HepG2 (cell line): ENCODE data around the gene SLC22A7. TPM values are rescaled to one million over a fixed set of nuclear protein-coding genes. Genes with fewer than 3 reads are reported as not detected.

ENCODE experiments used
- ETV6 ChIP-seq: sonication (generic); formaldehyde crosslinking; conservative IDR thresholded peaks from 2 replicates; pipeline ENCODE4 v1.4.0; 2020; ENCODE audit warnings: missing genetic modification reagents
- FOXA1 ChIP-seq, 2 experiments: fragments of 450-650 bp in 1 of 2; sonication (generic) in 1 of 2; formaldehyde crosslinking in 1 of 2; IDR thresholded peaks; 2 replicates each; pipeline versions ENCODE4 v1.4.0 to v1.6.1; 2016 to 2020; ENCODE audit warnings: missing genetic modification reagents in 1 of 2
- FOXK2 ChIP-seq: fragments of 450-650 bp; IDR thresholded peaks from 2 replicates; pipeline ENCODE4 v1.6.1; 2016
- FOXM1 ChIP-seq: sonication (generic); formaldehyde crosslinking; IDR thresholded peaks from 2 replicates; pipeline ENCODE4 v1.5.0; 2020; ENCODE audit warnings: missing genetic modification reagents
- GABPA ChIP-seq, 2 experiments: IDR thresholded peaks; 2 replicates each; pipeline ENCODE4 v1.6.1; 2011 to 2016; ENCODE audit warnings: low read depth in 2 of 2, low read length in 1 of 2, missing biosample characterization in 1 of 2, missing genetic modification characterization in 1 of 2
- GLI4 ChIP-seq: sonication (generic); formaldehyde crosslinking; IDR thresholded peaks from 2 replicates; pipeline ENCODE4 v1.5.1; 2020; ENCODE audit warnings: missing genetic modification reagents, mild to moderate bottlenecking, moderate library complexity, borderline replicate concordance
- PCBP1 ChIP-seq: fragments of 200-400 bp; formaldehyde crosslinking; IDR thresholded peaks from 2 replicates; pipeline ENCODE4 v1.6.1; 2017; ENCODE audit warnings: mild to moderate bottlenecking, low read depth, low read length, borderline replicate concordance
- TAF15 ChIP-seq: fragments of 200-400 bp; formaldehyde crosslinking; IDR thresholded peaks from one replicate; pipeline ENCODE4 v1.6.1; 2018; ENCODE audit warnings: mild to moderate bottlenecking, low read depth, low read length; ENCODE audit not compliant: poor library complexity, severe bottlenecking
- ZBTB8A ChIP-seq: sonication (generic); formaldehyde crosslinking; IDR thresholded peaks from 2 replicates; pipeline ENCODE4 v1.4.0; 2020; ENCODE audit warnings: mild to moderate bottlenecking, low read depth, missing genetic modification reagents, borderline replicate concordance
- ZFP36L1 ChIP-seq: sonication (generic); formaldehyde crosslinking; IDR thresholded peaks from 2 replicates; pipeline ENCODE4 v1.8.0; 2022; ENCODE audit warnings: mild to moderate bottlenecking, missing genetic modification reagents, moderate library complexity
- ZNF446 ChIP-seq: sonication (generic); formaldehyde crosslinking; IDR thresholded peaks from 2 replicates; pipeline ENCODE4 v1.5.0; 2020; ENCODE audit warnings: mild to moderate bottlenecking, missing genetic modification reagents
- ZNF468 ChIP-seq: sonication (generic); formaldehyde crosslinking; IDR thresholded peaks from 2 replicates; pipeline ENCODE4 v1.8.0; 2022; ENCODE audit warnings: mild to moderate bottlenecking, moderate library complexity, missing genetic modification reagents
- ZNF484 ChIP-seq: sonication (generic); formaldehyde crosslinking; IDR thresholded peaks from 2 replicates; pipeline ENCODE4 v1.5.1; 2020; ENCODE audit warnings: mild to moderate bottlenecking, low read depth, missing genetic modification reagents, borderline replicate concordance
- ZNF660 ChIP-seq: sonication (generic); formaldehyde crosslinking; IDR thresholded peaks from 2 replicates; pipeline ENCODE4 v1.5.1; 2020; ENCODE audit warnings: mild to moderate bottlenecking, low read depth, missing genetic modification reagents, borderline replicate concordance
- polyA plus RNA-seq, 8 experiments: library from polyadenylated mRNA; depleted of rRNA in 3 of 8; stranded (reverse) in 7 of 8; unstranded in 1 of 8; fragments of >200 nt; fragmentation: Illumina TruSeq in 4 of 8; extraction: Trizol in 4 of 8; gene quantifications; 2 replicates each; pipeline versions ENCODE4 v1.2.1 to v1.2.3, GENCODE V29; 2011 to 2016; ENCODE audit warnings: low read depth in 4 of 8, missing spikeins in 1 of 8, mixed read lengths in 1 of 8; ENCODE audit not compliant: insufficient read depth in 1 of 8
- total RNA-seq, 5 experiments: library from RNA; depleted of rRNA; stranded (reverse); fragments of >200 nt; fragmentation: Illumina TruSeq; extraction: Trizol; gene quantifications; 2 replicates each; pipeline ENCODE4 v1.2.3, GENCODE V29; 2016; ENCODE audit warnings: low read depth in 1 of 5
- TF ChIP-seq, protein P1 (sequence below): fragments of 450-650 bp; IDR thresholded peaks from 2 replicates; pipeline ENCODE4 v1.6.1; 2017
- TF ChIP-seq, protein P2 (sequence below): sonication (generic); formaldehyde crosslinking; IDR thresholded peaks from 2 replicates; pipeline ENCODE4 v1.4.0; 2020; ENCODE audit warnings: missing genetic modification reagents, borderline replicate concordance
- TF ChIP-seq, protein P3 (sequence below): sonication (generic); formaldehyde crosslinking; IDR thresholded peaks from 2 replicates; pipeline ENCODE4 v1.4.0; 2020; ENCODE audit warnings: mild to moderate bottlenecking, missing genetic modification reagents

SLC22A7 gene
- total and polyA plus RNA-seq, 2 of the 13 experiments (the other 11 are each of a cell fraction or from before 2014, with no cell fraction given): 5.3 to 22.6 TPM

DNA sequence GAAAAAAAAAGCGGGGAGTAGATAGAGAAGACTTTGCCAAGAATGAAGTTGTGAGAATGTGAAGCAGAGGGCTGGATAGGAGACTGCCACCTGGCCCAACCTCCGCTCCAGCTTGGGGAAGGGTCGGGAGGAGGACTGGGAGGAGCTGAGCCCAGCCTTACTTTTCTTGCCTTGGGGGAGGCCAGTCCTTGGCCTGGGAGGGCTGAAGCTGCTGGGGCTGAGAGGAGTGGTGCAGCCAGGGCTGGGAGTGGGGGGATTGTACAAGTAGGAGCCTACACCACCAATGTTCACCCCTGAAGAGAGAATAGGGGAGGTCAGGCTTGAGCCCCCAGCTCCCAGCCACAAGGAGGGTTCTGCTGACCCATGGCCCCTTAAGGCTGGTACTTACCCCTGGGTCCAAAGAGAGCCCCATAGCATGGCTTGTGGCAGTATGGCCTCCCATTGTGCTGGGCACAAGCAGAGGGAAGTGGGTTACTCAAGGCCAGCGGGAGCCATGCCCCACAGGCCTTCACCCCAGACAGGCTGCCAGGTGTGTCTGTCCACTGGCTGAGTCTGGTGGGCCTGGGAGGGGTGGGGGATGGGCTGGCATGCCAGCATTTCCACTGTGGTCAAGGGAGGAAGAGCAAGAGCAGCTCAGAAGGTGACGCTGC is 9.5 kb downstream of the SLC22A7 start (continued):
- TF ChIP-seq FOXA1 (IDR thresholded peaks at IDR 0.05) (no peak), FOXA1 (CRISPR knock-in tag; IDR thresholded peaks at IDR 0.05) (no peak), ZNF468 (CRISPR knock-in tag) (0 out of 2 replicates have a peak, but pooled peaks have one; percentile 49), PCBP1 (0 out of 2 replicates have a peak, but pooled peaks have one; percentile 39), ZNF660 (CRISPR knock-in tag) (no peak), ETV6 (CRISPR knock-in tag) (no peak), ZFP36L1 (peak; percentile 43; the same call in 1 of the 2 replicates), ZNF484 (CRISPR knock-in tag) (no peak), FOXM1 (CRISPR knock-in tag) (no peak), GLI4 (no peak), FOXK2 (no peak), TAF15 (no peak), ZNF446 (CRISPR knock-in tag) (no peak), GABPA (IDR thresholded peaks at IDR 0.05; ENCODE audit: low read depth, low read length) (no peak), GABPA (CRISPR knock-in tag; IDR thresholded peaks at IDR 0.05; ENCODE audit: low read depth) (no peak), ZBTB8A (CRISPR knock-in tag) (no peak)
- TF ChIP-seq, protein P1, sequence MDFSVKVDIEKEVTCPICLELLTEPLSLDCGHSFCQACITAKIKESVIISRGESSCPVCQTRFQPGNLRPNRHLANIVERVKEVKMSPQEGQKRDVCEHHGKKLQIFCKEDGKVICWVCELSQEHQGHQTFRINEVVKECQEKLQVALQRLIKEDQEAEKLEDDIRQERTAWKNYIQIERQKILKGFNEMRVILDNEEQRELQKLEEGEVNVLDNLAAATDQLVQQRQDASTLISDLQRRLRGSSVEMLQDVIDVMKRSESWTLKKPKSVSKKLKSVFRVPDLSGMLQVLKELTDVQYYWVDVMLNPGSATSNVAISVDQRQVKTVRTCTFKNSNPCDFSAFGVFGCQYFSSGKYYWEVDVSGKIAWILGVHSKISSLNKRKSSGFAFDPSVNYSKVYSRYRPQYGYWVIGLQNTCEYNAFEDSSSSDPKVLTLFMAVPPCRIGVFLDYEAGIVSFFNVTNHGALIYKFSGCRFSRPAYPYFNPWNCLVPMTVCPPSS: no peak
- TF ChIP-seq, protein P2, sequence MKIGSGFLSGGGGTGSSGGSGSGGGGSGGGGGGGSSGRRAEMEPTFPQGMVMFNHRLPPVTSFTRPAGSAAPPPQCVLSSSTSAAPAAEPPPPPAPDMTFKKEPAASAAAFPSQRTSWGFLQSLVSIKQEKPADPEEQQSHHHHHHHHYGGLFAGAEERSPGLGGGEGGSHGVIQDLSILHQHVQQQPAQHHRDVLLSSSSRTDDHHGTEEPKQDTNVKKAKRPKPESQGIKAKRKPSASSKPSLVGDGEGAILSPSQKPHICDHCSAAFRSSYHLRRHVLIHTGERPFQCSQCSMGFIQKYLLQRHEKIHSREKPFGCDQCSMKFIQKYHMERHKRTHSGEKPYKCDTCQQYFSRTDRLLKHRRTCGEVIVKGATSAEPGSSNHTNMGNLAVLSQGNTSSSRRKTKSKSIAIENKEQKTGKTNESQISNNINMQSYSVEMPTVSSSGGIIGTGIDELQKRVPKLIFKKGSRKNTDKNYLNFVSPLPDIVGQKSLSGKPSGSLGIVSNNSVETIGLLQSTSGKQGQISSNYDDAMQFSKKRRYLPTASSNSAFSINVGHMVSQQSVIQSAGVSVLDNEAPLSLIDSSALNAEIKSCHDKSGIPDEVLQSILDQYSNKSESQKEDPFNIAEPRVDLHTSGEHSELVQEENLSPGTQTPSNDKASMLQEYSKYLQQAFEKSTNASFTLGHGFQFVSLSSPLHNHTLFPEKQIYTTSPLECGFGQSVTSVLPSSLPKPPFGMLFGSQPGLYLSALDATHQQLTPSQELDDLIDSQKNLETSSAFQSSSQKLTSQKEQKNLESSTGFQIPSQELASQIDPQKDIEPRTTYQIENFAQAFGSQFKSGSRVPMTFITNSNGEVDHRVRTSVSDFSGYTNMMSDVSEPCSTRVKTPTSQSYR: peak; percentile 49; the same call in 1 of the 2 replicates
- TF ChIP-seq, protein P3, sequence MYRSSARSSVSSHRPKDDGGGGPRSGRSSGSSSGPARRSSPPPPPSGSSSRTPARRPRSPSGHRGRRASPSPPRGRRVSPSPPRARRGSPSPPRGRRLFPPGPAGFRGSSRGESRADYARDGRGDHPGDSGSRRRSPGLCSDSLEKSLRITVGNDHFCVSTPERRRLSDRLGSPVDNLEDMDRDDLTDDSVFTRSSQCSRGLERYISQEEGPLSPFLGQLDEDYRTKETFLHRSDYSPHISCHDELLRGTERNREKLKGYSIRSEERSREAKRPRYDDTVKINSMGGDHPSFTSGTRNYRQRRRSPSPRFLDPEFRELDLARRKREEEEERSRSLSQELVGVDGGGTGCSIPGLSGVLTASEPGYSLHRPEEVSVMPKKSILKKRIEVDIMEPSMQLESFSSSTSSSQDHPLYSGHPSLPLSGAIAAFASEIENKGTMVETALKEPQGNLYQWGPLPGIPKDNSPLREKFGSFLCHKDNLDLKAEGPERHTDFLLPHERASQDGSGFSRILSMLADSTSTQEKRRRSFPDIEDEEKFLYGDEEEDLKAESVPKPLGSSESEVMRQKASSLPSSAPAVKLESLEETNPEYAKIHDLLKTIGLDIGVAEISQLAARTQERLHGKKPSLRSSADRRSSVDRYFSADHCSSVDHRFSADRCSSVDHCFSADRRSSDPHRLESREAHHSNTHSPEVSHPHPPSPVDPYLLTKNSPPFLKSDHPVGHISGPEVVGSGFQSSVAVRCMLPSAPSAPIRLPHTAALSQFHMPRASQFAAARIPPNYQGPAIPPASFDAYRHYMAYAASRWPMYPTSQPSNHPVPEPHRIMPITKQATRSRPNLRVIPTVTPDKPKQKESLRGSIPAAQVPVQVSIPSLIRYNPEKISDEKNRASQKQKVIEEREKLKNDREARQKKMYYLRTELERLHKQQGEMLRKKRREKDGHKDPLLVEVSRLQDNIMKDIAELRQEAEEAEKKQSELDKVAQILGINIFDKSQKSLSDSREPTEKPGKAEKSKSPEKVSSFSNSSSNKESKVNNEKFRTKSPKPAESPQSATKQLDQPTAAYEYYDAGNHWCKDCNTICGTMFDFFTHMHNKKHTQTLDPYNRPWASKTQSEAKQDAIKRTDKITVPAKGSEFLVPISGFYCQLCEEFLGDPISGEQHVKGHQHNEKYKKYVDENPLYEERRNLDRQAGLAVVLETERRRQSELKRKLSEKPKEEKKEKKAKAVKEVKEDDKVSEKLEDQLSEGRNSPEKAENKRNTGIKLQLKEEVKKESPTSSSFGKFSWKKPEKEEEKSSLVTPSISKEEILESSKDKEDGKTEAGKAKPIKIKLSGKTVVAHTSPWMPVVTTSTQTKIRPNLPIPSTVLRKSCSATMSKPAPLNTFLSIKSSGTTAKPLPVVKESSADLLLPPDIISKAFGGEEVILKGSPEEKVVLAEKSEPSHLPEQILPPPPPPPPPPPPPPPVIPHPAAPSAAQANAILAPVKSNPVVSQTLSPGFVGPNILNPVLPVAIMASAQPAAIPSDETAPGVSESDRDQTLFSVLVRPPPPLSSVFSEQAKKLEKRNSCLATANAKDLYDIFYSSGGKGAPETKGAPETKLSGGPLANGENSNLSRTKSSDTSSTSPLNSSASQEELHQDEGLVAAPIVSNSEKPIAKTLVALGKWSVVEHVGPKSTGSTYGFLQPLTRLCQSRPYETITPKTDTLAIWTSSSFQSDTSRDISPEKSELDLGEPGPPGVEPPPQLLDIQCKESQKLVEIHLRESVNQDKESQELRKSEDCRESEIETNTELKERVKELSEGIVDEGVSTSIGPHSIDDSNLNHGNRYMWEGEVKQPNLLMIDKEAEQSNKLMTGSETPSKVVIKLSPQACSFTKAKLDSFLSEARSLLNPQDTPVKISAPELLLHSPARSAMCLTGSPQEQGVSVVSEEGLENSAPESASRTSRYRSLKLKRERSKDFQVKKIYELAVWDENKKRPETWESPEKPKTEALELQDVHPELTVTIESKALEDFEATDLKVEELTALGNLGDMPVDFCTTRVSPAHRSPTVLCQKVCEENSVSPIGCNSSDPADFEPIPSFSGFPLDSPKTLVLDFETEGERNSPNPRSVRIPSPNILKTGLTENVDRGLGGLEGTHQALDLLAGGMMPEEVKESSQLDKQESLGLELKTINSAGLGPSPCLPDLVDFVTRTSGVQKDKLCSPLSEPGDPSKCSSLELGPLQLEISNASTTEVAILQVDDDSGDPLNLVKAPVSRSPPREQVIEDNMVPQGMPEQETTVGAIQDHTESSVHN (CRISPR knock-in tag): no peak
